GM12873 (cell line): Measurements from ENCODE around the gene MYEOV.

Experiments used
- CTCF ChIP-seq: IDR thresholded peaks from 2 replicates; pipeline ENCODE4 v1.5.1; 2012; ENCODE audit warnings: low read depth, mild to moderate bottlenecking, moderate library complexity, low read length, control low read depth; ENCODE audit not compliant: insufficient read depth; ENCODE audit errors: missing control alignments

The MYEOV gene

GRCh38 chr11:69295995-69296889 lies 2.3 kb downstream of the MYEOV start:
- no peak for TF ChIP-seq CTCF

DNA sequence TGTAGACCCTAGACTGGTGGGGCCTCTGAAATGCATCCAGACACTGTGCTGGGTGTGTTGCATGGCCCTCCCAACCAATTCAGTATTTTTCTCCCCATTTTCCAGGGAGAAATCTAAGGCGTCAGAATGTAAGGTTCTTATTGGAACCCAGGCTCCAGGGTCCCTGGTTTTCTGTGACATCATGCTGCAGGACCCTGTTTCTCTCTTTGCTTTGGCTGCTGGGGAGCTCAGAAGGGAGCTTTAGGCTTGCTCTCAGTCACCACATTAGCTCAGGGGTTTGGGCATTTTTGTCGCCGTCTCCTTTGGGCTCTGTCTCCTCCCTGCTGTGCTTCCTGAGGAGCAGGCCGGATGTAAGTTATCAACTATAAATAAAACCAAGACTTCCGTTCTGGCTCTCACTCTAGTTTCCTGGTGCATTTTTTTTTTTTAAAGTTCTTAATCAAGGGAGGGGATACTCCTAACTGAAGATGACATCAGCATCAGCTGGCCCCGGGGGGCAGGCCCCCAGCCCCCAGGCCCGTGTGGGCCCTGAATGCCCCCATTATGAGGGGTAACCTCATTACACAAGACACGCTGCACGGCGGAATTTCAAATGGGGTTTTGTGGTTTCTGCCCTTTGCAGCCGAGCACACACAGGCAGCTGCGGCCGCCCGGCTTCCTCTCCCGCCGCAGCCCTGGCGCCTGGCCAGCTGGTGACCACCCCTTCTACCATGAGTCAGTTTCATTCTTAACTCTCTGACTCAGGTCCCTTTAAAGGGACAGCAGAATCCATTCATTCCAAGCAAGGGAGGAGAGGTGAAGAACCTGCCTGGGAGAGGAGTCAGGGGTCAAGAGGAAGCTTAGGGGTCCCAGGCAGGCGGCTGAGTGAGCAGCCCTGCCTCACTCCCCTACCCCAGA lies 3.2 kb downstream of the MYEOV start:
- no peak for TF ChIP-seq CTCF

GRCh38 chr11:69297787-69298266 lies 3.9 kb downstream of the MYEOV start:
- TF ChIP-seq CTCF = no peak

DNA sequence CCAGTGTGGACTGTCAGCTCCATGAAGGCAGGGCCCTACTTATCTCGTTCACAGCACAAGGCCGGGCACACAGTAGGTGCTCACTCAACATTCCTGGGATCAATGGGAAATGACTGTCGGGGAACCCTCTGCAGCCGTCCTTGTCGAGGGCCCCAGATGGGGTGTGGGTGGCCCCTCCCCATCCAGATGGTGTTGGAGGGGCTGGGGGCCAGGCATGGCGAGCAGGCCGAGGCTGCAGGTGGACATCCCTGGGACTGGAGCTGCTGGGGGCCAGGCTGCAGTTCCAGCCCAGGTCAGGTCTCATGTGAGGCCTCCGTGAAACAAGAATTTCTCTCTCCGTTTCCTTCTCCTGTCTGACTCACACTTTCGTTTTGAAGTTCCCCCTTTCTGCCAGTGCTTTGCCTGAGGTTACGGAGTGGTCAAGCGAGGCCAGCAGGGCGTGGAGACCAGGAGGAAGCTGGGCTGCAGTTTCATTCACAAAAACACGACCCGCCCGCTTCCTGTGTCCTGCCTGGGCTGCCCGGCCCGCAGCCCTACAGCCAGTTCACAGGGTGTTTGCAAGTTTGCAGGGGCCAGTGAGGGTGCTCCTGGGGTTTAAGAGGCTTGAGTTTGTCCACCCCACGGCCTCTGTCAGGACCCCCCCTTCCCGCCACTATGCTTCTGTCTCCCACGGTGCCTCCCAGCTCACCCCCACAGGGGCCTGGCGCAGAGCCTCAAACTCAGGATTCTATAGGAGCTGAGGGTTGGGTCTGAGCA lies 4.5 kb downstream of the MYEOV start:
- no peak for TF ChIP-seq CTCF

DNA sequence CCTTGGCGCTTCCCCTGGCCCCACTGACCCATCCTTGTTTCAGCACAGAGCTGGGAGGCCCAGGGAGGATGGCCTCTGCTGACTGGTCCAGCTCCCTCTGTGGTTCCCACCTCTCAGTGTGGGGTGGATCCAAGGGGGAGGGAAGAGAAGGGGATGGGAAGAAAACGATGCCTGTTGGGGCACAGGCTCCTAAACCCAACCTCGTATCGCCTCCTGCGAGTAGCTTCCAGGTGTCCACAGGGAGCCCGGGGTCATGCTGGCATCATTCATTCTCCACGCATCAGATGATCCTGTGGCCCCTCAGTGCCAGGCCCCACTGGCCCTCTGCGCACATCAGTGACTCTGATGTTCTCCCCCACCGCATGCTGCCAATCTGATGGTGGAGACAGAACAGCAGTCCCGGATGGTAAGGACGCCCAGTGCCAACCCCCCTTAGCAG lies 5.1 kb downstream of the MYEOV start:
- no peak for TF ChIP-seq CTCF

DNA sequence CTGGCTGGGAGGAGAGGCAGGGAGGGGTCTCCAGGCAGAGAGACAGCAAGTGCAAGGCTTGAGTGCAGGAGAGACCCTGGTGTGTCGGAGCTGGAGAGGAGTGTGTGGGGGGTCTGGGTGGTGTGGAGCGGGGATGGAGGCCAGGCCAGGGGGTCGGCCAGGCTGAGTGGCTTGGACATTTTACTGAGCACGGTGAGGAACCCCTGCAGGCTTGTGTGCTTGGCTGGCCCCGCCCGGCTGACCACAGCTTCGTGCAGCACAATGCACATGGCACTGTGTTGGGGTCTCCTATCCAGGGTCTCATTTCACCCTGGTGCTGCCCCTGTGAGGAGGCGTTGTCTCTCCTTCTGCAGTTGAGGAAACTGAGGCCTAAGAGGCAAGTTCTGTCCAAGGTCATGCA lies 5.6 kb downstream of the MYEOV start:
- no peak for TF ChIP-seq CTCF
